Measurements from ENCODE around the gene TTC39B.
"Not testable (repeated sequence)": the region's sequence is repeated elsewhere in the genome, so short reads cannot be mapped to it uniquely, and the experiment has no call there.

TTC39B gene

DNA sequence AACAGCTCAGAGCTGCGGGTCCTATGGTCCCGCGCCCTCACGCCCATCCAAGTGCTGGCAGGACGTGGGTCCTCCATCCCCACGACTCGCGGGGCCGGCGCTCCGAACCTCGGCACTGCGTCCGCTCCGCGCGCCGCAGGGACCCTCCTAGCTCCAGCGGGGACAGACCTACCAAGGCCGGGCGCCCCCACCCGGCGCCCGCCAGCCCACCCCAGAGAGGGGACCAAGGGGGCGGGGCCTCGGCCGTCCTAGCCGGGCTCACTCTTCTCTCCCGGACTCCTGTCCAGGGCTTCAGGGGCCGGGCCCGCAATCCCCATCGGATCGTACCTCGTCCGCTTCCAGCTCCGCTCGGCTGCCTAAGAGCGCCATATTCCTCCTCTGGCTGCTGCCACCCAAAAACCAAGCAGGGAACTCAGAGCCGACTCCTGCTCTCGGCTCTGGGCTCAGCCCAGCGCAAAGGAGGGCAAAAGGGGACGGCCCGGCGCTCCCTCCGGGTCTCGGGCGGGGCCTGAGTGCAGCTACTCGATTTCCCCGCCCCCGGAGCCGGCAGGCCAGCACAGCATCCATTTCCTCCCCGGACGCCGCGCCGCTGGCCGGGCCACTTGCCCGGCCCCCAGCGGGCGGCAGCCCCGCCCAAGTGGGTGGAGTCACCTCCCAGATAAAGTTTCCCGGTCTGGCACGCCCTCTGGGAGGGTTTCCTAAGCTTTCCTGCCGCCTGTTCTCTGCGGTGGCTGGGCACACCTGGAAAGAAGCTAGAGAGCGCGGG, at the start of gene TTC39B:
Gene TTC39B, minus strand, starts transcription at position 460 of the 766 bp plus-strand sequence. Its CDS starts 91 bp downstream, at position 369.
- DNase-seq: peak; percentile 76

DNA sequence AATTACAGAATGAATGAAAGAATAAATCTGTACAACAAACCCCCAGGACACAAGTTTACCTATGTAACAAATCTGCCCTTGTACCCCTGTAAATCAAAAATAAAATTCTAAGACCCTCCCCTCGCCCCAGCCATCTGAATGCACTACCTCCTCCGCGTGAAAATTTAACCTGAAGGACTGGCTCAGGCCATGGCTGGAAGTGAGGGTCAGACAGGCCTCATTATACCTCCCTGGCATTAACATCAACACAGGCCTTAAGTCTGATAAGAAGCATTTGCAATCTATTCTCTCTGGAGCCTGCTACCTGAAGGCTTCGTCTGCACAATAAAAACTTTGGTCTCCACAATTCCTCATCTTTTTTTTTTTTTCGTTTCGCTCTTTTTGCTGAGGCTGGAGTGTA, 48.7 kb upstream of the TTC39B start:
- DNase-seq: no peak

DNA sequence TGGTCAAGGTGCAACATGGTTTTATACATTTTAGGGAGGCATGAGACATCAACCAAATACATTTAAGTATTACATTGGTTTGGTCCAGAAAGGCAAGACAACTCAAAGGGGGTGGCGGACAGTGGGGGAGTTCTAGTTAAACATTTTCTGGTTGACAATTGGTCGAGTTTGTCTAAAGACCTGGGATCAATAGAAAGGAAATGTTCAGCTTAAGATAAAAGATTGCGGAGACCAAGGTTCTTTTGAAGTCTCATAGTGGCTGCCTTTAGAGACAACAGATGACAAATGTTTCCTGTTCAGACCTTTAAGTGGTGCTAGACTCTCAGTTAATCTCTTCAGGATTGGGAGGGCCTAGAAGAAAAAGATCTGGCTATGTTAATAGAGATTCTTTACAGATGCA, 47.7 kb upstream of the TTC39B start:
- no peak for DNase-seq

GRCh38 chr9:15353892-15354291, 46.9 kb upstream of the TTC39B start:
- no peak for DNase-seq

- DNase-seq: no peak
Measured at GRCh38 chr9:15352306-15352705, 45.3 kb upstream of the TTC39B start.

- DNase-seq: no peak
Measured at GRCh38 chr9:15349892-15350761, 43.1 kb upstream of the TTC39B start.

- DNase-seq: no peak
Measured at GRCh38 chr9:15346837-15347236, 39.8 kb upstream of the TTC39B start.

GRCh38 chr9:15344191-15344590, 37.2 kb upstream of the TTC39B start:
- no peak for DNase-seq

DNA sequence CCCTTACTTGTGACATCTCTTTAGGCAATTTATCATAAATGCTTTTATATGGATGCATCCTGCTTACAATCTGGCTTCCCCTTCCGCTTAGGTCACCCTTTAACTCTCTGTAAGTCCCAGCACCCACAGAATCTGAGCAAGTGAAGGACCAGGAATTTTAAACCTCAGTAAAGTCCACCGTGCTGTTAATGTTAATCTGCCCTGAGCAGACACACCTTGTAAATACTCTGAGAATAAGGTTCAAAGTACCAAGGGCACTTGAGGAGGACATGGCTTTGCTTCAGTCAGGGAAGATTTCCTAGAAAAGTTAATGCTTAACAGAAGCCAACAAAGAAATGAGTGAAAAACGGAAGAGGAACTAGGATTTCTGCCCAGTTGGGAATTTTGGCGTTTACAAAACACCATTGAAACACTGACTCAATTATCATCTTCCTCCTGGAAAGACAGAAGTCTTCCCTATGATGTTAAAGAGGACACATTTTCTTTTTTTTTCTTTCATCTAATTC, 26.4 kb upstream of the TTC39B start:
- DNase-seq: no peak

DNA sequence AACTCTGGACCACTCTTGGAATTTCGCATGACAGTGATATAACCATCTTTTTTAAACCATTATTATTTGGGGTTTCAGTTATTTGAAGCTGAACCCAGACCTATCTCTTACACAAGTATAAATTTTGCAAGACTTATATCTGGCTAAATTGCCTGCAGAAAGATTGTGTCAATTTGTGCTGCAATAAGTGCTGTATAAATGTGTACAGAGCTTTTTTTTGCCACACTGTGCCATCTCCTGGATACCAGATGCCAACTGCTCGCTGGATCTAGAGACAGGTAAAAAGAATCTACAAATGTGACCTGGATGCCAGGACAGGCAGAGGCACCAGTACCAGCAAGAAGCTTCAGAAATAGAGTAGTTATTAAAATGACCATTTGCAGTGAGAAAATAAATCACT, 25.9 kb upstream of the TTC39B start:
- no peak for DNase-seq

GRCh38 chr9:15329539-15330109, 22.6 kb upstream of the TTC39B start:
- no peak for DNase-seq

- no peak for DNase-seq
Measured at GRCh38 chr9:15328946-15329345, 21.9 kb upstream of the TTC39B start.

DNA sequence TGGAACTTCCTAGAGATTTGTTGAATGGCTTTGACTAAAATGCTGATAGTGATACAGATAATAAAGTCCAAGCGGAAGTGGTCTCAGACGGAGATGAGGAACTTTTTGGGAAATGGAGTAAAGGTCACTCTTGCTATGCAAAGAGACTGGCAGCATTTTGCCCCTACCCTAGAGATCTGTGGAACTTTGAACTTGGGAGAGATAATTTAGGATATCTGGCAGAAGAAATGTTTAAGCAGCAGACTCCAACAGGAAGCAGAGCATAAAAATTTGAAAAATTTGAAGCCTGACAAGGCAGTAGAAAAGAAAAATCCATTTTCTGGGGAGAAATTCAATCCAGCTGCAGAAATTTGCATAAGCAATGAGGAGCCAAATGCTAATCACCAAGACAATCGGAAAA, 15.7 kb upstream of the TTC39B start:
- not testable (repeated sequence) for DNase-seq

DNA sequence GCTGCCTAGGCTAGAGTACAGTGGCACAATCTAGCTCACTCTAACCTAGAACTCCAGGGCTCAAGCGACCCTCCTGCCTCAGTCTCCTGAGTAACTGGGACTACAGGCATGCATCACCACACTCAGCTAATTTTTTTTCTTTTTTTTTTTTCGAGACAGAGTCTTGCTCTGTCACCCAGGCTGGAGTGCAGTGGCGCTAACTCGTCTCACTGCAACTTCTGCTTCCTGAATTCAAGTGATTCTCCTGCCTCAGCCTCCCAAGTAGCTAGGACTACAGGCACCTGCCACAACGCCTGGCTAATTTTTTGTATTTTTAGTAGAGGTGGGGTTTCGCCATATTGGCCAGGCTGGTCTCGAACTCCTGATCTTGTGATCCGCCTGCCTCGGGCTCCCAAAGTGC, 12.6 kb upstream of the TTC39B start:
- not testable (repeated sequence) for DNase-seq

DNA sequence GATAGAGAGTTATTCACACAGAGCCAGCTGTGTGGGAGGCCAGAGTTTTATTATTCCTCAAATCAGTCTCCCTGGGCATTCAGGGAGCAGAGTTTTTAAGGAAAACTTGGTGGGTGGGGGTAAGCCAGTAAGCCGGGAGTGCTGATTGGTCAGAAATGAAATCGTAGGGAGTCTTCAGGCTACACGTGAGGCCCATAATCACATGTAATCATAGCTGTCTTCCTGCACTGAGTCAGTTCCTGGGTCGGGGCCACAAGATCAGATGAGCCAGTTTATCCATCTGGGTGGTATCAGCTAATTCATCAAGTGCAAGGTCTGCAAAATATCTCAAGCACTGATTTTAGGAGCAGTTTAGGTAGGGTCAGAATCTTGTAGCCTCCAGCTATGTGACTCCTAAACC, 10.8 kb upstream of the TTC39B start:
- no peak for DNase-seq

GRCh38 chr9:15311607-15312006, 4.6 kb upstream of the TTC39B start:
- no peak for DNase-seq

DNA sequence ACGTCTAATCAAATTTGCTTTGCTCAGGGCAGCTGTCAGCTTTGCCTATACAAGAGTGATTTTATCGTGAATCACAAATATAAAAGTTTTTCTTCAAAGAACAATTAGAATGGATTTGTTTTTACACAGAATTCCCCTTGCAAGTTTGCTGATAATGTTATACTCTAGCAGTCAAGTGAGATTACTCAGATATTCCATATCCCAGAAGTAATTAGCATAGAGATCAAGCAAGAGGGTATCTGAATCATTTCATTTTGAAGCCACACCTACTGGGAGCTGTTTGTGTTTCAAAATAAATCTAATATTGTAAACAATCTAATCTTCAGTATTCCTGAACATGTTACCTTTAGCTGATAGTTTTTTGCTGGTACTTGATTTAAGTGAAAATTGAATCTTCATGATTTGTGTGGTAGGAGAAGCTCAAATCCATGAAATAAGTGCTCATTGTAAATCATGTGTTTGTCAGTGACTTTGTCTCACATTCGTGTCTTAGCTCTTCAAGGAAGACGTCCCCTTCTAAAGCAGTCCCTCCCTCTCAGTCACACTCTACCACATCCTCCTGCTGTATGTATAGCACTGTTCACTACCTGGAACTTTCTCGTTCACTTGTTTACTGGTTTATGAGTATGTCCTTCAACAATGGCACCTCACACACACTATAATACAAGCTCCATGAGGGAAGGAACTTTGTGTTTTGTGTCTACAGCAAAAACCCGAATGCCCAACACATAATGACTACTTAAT, 3.3 kb upstream of the TTC39B start:
- DNase-seq: no peak

DNA sequence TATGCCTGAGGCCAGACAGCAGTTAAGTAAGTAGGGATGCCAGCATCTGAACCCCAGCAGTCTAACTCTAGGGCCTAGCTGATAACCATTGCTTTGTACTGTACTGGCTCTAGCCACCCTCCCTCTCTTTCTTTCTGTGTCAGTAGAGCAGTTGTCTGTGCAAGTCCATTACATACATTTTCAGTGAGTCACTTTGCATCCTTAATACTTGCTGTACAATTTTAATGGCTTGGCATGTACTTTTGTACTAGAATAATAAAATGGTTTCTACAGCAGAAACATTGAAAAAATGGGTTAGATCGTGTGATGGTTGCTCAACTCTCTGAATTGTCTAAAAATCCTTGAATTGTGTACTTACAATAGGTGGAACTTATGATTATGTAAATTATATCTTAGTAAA, 1.5 kb upstream of the TTC39B start:
- DNase-seq: peak; percentile 31

DNA sequence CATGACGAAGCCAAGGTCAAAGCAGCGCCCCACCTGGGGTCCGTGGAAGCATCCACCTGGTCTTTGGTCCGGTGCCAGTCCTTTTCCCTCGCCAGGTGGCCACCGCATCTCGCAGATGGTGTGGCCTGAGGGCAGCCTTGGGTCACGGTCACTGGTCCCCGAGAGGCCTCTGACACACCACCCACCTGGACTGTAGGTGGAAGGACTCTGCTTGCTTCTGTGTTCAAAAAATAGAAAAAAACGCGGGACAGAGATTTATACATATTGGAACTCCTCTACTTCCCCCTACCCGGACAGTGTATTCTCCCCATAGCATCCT, 466 bp upstream of the TTC39B start:
- no peak for DNase-seq

DNA sequence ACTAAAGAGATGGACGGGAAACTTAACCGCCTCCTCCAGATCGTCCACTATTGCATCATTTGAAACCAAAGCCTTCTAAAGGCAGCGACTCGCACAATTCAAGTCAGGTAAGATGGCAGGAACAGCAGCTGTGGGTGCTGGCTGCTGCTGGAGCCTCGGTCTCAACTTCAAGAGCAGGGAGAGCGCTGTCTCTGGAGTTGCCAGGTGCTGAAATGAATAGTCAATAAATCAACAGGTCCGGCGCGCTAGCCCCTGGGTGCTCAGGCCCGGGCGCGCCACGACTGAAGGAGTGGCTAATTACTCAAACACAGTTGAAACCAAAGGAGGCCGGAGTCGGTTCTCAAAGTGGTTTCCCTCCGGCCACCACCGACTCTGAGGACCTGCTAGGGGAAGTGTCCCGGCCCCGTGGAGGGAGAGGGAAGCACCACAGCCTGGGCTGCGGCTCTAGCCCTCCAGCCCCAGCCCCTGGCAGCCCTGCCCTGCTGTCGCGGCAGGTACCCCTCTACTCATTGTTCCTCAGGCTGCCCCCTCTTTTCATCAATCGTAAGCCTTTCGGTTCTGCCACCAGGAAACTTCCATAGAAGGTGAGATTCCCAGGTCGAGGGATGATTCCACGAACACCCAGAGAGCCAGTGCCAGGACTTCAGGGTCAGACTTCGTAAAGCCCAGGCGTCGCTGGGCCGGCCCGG, 804 bp downstream of the TTC39B start:
- DNase-seq: peak; percentile 41

DNA sequence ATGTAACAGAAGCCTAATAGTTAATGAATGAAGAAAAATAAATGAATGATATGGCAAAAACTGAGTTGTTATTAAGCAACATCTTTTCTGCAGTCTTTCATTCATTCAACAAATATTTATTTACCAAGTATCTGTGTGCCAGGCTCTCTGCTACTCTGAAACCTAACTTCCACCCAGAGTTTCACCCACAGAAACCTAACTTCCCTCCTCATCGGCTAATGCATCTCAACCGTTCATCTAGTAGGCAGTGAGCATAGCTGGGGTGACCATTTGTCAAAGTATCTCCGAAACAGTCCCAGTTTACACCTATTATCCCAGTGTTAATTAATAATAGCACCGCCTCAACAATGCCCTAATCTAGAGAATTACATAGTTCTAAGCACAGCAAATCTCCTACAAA, 1.5 kb downstream of the TTC39B start:
- no peak for DNase-seq

GRCh38 chr9:15304632-15305031, 2.4 kb downstream of the TTC39B start:
- DNase-seq: no peak
